Immature natural killer cell (primary cell): Measurements from ENCODE around the gene KCTD15. TPM values are rescaled to one million over a fixed set of nuclear protein-coding genes. Genes with fewer than 3 reads are reported as not detected.

Experiments used
- DNase-seq, 3 donors: peaks; one replicate each; pipeline ENCODE4 v3.0.0; 2022; ENCODE audit warnings: mixed read lengths in 1 of 3
- H3K27ac Mint-ChIP-seq, 6 donors: one replicate each; pipeline ENCODE4 v1.8.0; 2020; ENCODE audit warnings: mixed read lengths in 6 of 6, mild to moderate bottlenecking in 5 of 6, inconsistent platforms in 4 of 6, moderate library complexity in 3 of 6
- H3K27me3 Mint-ChIP-seq, 3 donors: one replicate each; pipeline ENCODE4 v1.8.0; 2020 to 2021; ENCODE audit warnings: low read depth in 3 of 3, mild to moderate bottlenecking in 3 of 3, mixed read lengths in 3 of 3, moderate library complexity in 3 of 3, inconsistent platforms in 1 of 3
- H3K36me3 Mint-ChIP-seq, 3 donors: one replicate each; pipeline ENCODE4 v1.8.0; 2020; ENCODE audit warnings: mixed read lengths in 3 of 3, inconsistent platforms in 2 of 3, mild to moderate bottlenecking in 2 of 3
- H3K4me1 Mint-ChIP-seq, 2 donors: one replicate each; pipeline ENCODE4 v1.8.0; 2020; ENCODE audit warnings: inconsistent platforms in 2 of 2, mild to moderate bottlenecking in 2 of 2, mixed read lengths in 2 of 2, moderate library complexity in 1 of 2
- H3K4me3 Mint-ChIP-seq, 5 donors: one replicate each; pipeline ENCODE4 v1.8.0; 2020; ENCODE audit warnings: mild to moderate bottlenecking in 5 of 5, mixed read lengths in 5 of 5, inconsistent platforms in 3 of 5, moderate library complexity in 3 of 5
- H3K9me3 Mint-ChIP-seq, 6 donors: one replicate each; pipeline ENCODE4 v1.8.0; 2020; ENCODE audit warnings: mild to moderate bottlenecking in 6 of 6, mixed read lengths in 6 of 6, inconsistent platforms in 4 of 6, moderate library complexity in 3 of 6
- polyA plus RNA-seq, 3 donors: library from polyadenylated mRNA; unstranded; fragments of 300-500 nt; fragmentation: Illumina TruSeq; gene quantifications; one replicate each; pipeline ENCODE4 v1.2.3, GENCODE V29; 2021

KCTD15 gene
- polyA plus RNA-seq, 3 donors from 2014 or later: not detected

- no peak overlapping the region for H3K27ac Mint-ChIP-seq
- no peaks in the 10 kb centered on the region for H3K36me3 Mint-ChIP-seq
- no peak overlapping the region for H3K4me3 Mint-ChIP-seq
- no peaks in the 10 kb centered on the region for H3K4me1 Mint-ChIP-seq
- DNase-seq: no peak
- peaks cover 0 to 16% (median 7%) of the 10 kb centered on the region in 6 donors for H3K9me3 Mint-ChIP-seq
- peaks cover 3 to 12% (median 4%) of the 10 kb centered on the region in 3 donors for H3K27me3 Mint-ChIP-seq
These were observed 53.0 kb downstream of the KCTD15 start for GRCh38 chr19:33849551-33850147.

GRCh38 chr19:33859016-33859415, 62.3 kb downstream of the KCTD15 start:
- Mint-ChIP-seq H3K4me3 (no peak overlapping the region), H3K36me3 (no peaks in the 10 kb centered on the region), H3K9me3 (no peaks in the 10 kb centered on the region), H3K4me1 (no peaks in the 10 kb centered on the region), H3K27ac (no peak overlapping the region), H3K27me3 (peaks cover 0 to 7% (median 2%) of the 10 kb centered on the region in 3 donors)
- DNase-seq: no peak

- Mint-ChIP-seq H3K4me3 (no peak overlapping the region), H3K4me1 (no peaks in the 10 kb centered on the region)
- no peak for DNase-seq
These were observed 63.8 kb downstream of the KCTD15 start for GRCh38 chr19:33860312-33861090.

GRCh38 chr19:33861950-33862349, 65.3 kb downstream of the KCTD15 start:
- H3K9me3 Mint-ChIP-seq: no peaks in the 10 kb centered on the region
- H3K36me3 Mint-ChIP-seq: no peaks in the 10 kb centered on the region
- no peak overlapping the region for H3K27ac Mint-ChIP-seq
- DNase-seq: no peak
- H3K4me3 Mint-ChIP-seq: no peak overlapping the region
- H3K4me1 Mint-ChIP-seq: no peaks in the 10 kb centered on the region
- peaks cover 0 to 6% (median 2%) of the 10 kb centered on the region in 3 donors for H3K27me3 Mint-ChIP-seq

More at GRCh38 chr19:33860312-33861090, 63.8 kb downstream of the KCTD15 start:
- Mint-ChIP-seq H3K9me3 (no peaks in the 10 kb centered on the region), H3K36me3 (no peaks in the 10 kb centered on the region), H3K27ac (no peak overlapping the region), H3K27me3 (peaks cover 0 to 6% (median 2%) of the 10 kb centered on the region in 3 donors)

GRCh38 chr19:33862981-33863380, 66.3 kb downstream of the KCTD15 start:
- H3K4me1 Mint-ChIP-seq: no peaks in the 10 kb centered on the region
- peaks cover 2 to 5% (median 2%) of the 10 kb centered on the region in 3 donors for H3K27me3 Mint-ChIP-seq
- no peaks in the 10 kb centered on the region for H3K36me3 Mint-ChIP-seq
- H3K9me3 Mint-ChIP-seq: no peaks in the 10 kb centered on the region
- no peak overlapping the region for H3K4me3 Mint-ChIP-seq
- no peak overlapping the region for H3K27ac Mint-ChIP-seq
- no peak for DNase-seq

- Mint-ChIP-seq H3K9me3 (no peaks in the 10 kb centered on the region), H3K27me3 (peaks cover 2 to 3% (median 2%) of the 10 kb centered on the region in 3 donors), H3K4me1 (no peaks in the 10 kb centered on the region), H3K27ac (no peak overlapping the region), H3K36me3 (no peaks in the 10 kb centered on the region), H3K4me3 (no peak overlapping the region)
- DNase-seq: no peak
These were observed 66.8 kb downstream of the KCTD15 start for GRCh38 chr19:33863436-33863835.

GRCh38 chr19:33864311-33864850, 67.7 kb downstream of the KCTD15 start:
- Mint-ChIP-seq H3K27ac (no peak overlapping the region), H3K4me3 (no peak overlapping the region), H3K9me3 (no peaks in the 10 kb centered on the region), H3K4me1 (no peaks in the 10 kb centered on the region), H3K27me3 (peaks cover 0 to 3% (median 2%) of the 10 kb centered on the region in 3 donors), H3K36me3 (no peaks in the 10 kb centered on the region)
- DNase-seq: no peak

GRCh38 chr19:33865306-33865705, 68.6 kb downstream of the KCTD15 start:
- H3K27me3 Mint-ChIP-seq: peaks cover 0 to 3% (median 2%) of the 10 kb centered on the region in 3 donors
- H3K9me3 Mint-ChIP-seq: no peaks in the 10 kb centered on the region
- no peaks in the 10 kb centered on the region for H3K4me1 Mint-ChIP-seq
- DNase-seq: no peak
- H3K27ac Mint-ChIP-seq: no peak overlapping the region
- H3K36me3 Mint-ChIP-seq: no peaks in the 10 kb centered on the region
- H3K4me3 Mint-ChIP-seq: no peak overlapping the region

Other genes with a start within 250 kb of the KCTD15 start
- gene CHST8, start 174.9 kb upstream of the KCTD15 start, polyA plus RNA-seq: not detected